HG03575 (cell line): ENCODE measurements around the gene PRKN.

Experiments
- ATAC-seq: cut with Tn5 transposase; IDR thresholded peaks from one replicate; pipeline ENCODE4 v1.9.1; 2021; ENCODE audit not compliant: unreplicated experiment, insufficient number of reproducible peaks, low FRiP score; ENCODE audit errors: extremely low read depth

The PRKN gene

DNA sequence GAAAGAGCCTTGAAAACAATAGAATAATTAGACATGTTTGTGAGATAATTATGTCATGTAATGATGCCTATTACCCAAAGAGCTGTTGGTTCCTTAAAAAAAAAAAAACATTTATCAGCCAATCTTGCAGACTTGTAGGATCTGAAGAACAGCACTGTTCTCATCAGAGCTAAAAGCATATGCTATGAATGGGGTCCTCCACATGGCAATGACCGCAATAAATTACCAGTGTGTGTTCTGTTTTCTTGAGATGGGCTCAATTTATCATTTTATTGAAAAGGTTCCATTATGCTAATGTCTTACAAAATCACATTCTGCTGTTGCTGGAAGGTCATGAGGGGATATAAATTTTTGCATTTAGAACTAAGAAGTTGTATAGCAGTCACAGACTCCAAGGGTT is 484.7 kb downstream of the PRKN start:
- ATAC-seq: no peak

DNA sequence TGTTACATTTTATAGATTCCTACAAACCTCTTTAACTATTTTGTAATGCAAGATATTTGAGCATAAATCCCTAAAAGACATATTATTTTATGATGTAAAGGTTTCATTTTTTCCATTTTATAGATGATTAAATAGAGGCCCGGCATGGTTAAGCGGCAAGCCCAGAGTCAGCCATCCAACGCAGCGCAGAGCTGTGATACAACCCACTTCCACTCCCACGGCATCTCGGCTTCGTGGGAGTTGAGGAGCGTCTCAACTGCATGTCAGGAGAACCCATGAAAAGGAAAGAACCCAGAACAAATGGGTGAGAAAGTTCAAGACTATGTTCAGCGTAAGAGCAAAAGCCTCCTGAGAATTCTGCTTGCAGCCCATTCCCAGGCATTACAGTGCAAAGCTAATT is 488.2 kb downstream of the PRKN start:
- ATAC-seq: no peak

DNA sequence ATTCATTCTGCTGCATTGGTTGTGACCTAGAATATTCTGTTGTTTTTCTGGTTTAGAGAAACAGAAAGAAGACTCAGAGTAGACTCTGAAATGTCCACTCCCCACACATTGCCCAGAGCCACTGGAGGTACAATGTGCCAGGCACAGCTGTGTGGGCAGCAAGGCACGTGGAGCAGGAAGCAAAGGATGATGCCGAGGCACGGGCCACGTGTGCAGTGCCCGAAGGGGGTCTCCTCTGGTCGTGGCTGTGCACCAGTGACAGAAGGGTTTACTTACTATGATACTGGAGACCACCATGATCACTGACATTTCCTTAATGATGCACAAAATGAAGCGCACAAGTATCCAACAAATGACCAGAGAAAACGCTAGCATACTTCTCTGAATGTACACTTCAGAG is 488.9 kb downstream of the PRKN start:
- ATAC-seq: no peak

DNA sequence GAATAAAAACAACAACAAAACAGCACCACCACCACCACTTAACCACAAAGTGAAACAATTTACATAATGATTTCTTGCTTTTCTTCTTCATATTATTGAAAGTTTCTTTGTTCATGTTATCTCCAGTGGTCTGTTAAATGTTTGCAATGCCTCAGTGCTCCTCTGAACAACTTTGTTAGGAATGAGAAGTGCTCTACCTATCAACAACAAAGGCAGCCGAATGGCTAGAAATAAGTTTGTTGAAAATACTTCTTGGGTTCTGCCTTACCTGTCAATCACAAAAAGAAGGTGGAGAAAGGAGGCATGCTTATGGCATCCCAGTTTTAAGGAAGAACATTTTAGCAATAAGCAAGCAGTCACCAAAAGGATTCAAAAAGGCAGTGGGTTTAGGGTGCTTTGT is 490.2 kb downstream of the PRKN start:
- ATAC-seq: no peak

DNA sequence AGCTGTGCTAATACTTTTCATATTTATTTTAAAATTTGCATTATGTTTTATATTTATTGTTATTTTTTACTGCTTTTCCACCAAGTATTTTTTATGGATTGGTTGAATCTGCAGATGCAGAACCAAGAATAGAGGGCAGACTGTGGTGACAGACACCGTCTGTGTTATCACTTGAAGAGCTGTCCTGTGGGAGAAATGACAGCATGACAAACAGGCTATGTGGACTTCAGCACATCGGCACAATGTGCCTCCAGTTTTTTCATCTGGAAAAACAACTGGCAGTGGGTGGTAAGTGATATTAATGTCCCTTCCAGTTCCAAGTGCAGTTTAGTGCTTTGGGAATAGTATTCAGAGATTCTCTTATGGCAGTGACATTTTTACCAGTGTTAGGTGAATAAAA is 492.9 kb downstream of the PRKN start:
- ATAC-seq: no peak

DNA sequence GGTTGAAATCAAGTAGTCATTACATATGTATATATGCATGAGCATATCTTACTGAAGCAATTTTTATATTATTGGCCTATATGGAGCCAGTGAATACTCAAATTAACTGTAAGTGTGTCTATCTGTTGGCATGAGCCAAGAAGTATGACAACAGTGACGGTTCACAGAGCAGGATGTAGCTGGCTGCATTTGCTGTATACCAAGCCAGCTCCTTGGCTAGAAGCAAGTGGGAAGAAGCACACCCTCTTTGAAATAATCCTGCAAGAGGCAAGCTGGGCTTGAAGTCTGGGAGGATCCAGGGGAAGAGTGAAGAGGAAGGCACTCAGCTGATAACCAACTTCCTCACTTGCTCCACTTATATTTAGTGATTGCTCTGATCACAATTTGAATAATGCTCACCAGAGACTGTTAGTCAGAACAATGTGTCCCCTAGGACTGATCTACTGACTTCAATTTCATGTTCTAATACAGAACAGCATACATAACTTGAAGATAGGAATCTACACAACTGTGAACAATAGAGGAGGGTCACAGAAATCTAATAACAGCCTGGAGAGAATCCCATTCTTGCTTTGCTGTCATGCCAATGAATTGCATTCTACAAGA is 497.3 kb downstream of the PRKN start:
- no peak for ATAC-seq

DNA sequence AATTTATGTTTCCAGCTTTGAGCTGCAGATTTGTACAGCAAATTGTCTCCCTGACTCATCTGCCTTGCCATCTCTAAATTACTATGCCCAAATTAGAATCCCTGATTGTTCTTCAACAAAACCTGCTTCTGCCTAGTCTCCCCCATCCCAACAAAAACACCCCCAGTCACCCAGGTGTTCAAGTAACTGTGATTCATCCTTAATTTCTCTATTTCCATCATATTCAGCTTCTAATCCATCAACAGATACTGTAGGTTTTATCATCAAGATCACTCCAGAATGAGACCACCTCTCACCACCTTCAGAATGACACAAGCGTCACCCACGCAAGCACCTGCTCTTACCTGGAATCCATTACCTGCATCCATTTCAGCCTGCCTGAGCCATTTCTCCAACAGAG is 498.5 kb downstream of the PRKN start:
- no peak for ATAC-seq

DNA sequence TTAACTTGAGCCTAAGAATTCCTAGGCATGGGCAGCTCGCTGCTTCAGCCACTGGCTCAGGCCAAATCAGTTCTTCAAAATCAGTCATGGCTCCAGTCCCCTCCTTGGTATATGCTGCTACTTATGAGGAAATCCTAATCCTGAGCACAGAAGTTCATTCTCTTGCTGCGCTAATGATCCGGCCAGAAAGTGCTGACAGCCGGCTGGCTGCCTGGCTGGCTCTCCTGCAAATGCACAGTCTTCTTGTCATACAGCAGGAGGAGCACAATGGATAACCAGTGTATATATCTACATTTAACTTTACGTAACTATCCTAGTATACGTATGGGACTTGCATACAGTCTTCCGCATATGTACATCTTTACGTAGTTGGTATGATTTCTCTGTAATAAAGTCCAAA is 500.8 kb downstream of the PRKN start:
- ATAC-seq: no peak

DNA sequence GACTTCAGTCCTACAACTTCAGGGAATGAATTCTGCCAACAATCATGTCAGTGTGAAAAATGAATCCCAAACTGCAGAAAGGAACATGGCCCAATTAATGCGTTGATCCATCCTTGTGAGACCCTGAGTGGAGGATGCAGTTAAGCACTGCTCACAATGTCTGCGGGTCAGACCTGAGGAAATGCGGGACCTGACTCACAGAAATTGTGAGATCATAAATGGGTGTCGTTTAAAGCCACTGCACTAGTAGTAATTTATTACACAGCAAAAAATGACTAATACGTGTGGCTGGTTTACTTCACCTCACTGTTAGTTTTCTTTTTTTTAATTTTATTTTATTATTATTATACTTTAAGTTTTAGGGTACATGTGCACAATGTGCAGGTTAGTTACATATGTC is 505.0 kb downstream of the PRKN start:
- no peak for ATAC-seq

DNA sequence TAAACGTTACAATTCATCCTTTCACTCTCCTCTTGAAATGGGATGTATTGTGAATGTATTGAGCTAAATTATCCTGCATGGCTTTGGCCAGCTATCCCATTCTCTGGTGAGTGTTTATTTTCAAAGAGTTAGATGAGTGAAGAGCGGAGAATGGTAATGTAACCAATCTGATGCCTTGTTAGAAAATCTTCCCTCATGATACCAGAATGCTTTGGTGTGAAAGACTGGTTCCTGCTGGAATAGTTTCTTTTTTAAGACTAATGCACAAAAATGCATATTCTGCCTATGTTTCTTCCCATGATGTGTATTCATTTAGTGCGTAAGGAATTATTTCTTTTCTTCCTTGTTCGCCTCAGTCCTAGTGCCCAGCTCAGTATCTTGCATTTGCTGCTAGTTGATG is 506.7 kb downstream of the PRKN start:
- ATAC-seq: no peak

DNA sequence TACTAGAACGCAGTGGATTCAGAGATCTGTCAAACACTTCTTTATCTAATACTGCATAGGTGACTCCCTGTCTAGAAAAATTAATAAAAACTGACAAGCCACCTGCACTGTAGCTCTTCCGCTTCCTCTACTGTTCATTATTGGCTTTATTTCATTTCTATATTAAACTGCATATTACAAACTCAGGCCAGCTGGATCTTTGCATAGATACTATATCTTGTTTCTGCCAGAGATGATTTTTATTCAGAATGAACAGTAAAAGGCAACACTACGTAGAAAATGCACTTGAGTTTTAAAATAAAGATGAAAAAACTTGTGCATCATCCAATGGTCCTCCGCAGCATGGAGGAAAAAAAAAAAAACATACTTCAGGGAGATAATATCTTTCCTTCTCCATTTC is 508.3 kb downstream of the PRKN start:
- ATAC-seq: no peak

DNA sequence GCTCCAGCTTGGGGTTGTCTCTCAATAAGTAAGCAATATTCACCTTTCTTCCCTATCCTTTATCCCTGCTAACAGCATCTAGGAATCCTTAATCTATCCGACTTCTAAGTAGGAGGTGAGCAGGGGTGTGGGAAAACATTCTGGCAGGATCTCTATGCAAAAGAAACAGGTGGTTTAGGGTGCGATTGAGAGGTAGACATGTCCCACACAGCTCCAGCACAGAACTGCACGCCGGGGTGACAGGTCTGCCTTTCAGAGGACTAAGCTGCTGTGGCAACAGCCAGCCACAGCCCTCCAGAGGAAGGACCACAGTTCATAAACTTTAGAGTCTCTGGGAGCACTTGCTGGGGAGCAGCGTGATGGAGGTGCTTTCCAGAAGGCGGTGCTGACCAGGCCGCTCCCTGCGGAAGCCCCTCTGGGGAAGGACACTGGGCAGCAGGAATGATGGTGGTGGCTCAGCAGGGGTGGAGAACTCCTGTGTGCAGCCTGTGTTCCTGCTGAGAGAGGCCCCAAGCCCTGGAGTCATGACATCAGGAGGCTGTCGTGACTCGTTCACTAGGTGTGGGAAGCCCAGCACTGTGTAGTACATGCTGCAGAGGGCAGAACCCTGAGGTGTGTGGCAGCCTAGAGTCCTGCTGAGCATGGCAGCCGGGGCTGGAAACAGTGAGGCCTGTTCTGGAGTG is 509.6 kb downstream of the PRKN start:
- no peak for ATAC-seq

DNA sequence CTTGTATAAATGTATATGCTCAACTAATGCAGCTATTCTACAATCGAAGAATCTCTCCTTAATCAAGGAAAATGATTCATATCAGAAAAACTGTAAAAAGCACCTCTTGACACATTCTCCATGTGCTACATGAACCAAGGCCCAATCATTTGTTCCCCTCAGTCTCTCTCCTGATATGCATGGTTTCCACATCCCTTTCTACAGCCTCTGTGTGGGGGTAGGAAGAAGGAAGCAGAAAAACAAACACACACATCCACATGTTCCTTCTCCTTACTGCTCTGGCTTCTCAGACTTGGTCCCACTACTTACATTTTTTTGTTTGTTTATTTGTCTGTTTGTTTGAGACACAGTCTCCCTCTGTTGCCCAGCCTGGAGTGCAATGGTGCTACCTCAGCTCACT is 510.5 kb downstream of the PRKN start:
- ATAC-seq: no peak

DNA sequence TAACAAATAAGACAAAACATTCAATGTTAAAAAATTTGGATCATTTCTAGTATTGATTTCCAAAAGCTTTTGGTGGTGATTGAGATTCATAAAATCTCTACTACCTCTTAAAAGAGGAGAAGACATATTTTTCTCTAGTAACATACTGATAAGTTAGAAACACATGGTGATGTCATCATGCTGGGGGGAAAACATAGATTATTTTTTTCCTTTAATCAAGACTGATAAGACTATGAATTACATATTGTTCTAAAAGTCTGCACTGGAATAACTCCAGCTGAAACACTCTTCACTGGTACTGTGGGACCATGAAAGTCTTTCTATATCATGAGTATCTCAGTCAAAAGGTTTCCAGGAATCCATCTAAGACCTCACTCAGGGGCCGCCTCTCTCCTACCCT is 515.8 kb downstream of the PRKN start:
- no peak for ATAC-seq

DNA sequence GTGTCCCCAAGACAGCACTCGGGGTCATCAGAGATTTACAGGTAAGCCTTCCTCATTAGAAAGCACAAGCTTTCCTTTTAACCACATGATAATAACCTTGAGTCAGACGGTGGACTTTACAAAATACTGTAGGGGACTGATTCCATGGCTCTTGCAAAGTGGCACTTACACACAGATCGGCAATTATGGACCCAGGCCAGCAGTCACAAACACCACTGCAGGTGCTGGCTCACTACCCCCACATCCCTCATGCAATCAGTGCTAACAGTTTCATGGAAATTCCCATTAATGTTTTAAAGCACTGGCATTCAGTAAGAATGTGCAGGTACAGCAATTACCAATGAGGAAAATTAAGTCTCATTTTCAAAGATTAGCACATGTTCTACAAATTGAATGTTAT is 516.5 kb downstream of the PRKN start:
- ATAC-seq: no peak

DNA sequence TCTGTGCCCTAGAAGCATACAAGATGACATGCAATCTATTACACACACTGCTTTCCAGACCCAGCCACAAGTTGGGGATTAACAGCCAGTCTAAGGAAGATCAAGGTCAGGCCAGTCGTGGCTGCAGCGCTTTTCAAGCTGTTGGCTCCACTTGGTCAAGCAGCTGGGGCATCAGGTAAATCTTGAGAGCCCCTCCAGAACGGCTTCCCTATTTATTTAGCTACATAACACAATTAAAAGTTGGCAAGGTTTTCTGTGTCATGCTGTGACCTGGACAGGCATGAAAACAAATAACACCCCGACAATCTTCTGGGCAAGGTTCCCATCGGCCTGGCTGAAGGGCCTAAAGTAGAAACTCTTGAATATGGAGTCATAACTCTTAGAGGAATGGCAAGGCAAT is 524.3 kb downstream of the PRKN start:
- ATAC-seq: no peak

DNA sequence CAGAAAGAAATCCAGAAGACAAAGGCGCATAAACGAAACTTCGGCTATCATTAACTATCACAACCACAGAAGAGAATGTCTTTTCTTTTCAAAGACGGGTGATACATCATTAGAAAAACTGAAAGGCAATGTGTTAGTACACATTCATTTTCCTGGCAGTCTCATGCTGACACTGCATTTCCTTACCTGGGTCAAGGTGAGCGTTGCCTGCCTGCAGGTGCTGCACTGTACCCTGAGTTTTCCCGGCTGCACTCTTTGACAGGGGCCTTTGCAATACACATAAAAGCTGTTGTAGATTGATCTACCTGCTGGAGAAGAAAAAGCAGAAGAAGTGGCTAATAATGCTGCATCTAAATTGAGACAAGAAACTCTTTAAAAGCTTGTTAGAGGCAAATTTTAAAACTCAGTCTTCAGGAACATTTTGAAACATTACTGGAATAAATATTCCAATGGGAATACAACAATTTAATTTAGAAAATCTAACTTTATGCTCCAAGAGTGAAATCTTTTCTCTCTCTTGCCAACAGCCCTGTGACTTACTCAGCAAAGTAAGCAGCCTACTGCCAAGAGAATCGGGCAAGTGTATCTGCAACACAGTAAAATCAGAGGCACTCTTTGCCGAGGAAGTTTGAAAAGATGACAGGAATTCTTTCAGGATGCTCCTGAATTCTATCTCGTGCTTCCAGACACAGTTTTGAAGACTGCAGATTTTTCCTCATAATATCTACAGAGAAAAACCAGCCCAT is 526.4 kb downstream of the PRKN start:
- ATAC-seq: no peak

DNA sequence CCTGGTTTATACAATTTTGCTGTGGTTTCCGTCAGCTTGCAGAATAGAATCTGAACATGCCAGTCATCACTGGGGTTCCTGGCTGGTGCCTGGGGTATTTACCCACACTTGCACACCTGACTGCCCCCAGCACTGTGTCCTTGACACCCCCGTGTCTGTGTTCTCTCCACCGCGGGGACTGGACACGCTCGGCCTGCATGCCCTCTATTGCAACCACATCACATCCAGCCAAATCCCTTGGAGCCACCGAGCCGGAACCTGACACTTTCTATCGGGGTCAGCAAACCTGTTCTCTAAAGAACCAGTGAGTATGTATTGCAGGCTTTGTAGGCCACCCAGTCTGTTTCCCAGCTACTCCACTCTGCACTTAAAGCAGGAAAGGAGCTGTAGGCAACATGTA is 527.5 kb downstream of the PRKN start:
- ATAC-seq: no peak

DNA sequence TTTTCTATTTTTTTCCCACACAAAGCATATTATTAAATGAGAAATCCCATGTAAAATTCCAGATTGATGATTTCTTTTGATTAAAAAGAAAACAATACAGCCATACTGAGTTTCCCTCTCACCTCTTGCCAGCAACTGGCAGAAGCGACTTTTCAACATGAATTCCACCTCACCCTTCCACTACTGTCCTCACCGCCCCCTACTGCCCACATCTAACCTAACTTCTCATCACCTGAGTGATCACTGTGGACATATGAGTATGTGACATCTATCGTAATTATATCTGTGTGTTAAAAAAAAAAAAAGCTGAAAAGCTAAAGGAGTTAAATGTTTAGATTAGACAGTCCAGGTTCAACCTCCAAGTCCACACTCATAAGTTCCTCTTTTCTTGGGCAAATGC is 528.6 kb downstream of the PRKN start:
- ATAC-seq: no peak

DNA sequence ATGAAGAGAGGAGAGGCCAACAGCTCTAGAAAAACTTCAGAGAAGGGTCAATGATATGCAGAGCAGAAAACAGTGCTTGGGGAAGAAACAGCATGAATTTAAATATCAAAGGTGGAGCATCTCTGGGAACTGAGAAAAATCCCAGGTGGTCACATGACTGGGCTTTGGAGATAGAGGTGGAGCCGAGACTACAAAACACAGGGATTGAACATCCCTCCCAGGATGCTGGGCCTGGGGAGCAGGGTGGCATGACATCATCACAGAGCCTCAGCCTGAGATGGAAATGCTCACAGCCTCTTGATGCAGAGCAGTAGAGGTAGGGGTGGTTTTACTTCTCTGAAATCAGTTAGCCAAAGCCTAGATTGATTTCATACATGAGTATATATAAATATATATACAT is 529.5 kb downstream of the PRKN start:
- ATAC-seq: no peak

DNA sequence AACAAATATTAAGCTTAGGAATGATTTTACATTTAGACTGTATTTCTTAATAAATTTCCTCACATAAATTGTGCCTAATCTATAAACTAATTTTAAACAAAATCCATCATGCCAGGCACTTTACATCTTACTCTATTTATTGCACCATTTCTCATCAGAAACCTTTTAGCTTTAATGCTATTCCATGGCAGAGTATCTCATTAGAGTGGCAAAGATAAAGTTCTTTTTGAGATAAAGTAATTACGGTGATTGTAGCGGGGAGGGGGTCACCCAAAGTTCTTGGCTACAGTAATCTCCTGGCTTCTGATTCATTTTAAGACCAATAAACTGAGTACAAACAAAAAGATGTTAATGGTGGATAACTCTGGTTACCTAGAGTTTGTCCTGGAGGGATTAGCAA is 532.1 kb downstream of the PRKN start:
- no peak for ATAC-seq
